Measurements from ENCODE around the gene RAB30.

- TF ChIP-seq, protein P1, sequence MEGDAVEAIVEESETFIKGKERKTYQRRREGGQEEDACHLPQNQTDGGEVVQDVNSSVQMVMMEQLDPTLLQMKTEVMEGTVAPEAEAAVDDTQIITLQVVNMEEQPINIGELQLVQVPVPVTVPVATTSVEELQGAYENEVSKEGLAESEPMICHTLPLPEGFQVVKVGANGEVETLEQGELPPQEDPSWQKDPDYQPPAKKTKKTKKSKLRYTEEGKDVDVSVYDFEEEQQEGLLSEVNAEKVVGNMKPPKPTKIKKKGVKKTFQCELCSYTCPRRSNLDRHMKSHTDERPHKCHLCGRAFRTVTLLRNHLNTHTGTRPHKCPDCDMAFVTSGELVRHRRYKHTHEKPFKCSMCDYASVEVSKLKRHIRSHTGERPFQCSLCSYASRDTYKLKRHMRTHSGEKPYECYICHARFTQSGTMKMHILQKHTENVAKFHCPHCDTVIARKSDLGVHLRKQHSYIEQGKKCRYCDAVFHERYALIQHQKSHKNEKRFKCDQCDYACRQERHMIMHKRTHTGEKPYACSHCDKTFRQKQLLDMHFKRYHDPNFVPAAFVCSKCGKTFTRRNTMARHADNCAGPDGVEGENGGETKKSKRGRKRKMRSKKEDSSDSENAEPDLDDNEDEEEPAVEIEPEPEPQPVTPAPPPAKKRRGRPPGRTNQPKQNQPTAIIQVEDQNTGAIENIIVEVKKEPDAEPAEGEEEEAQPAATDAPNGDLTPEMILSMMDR (IDR thresholded peaks at IDR 0.05), result no peak
- TF ChIP-seq POLR2A (IDR thresholded peaks at IDR 0.05), result no peak
Measured at GRCh38 chr11:83002522-83002921, 69.2 kb downstream of the RAB30 start.
